SJSA1 (cell line): ENCODE data around the gene MISP. TPM values are rescaled to one million over a fixed set of nuclear protein-coding genes. Genes with fewer than 3 reads are reported as not detected.
A peak's percentile ranks its signal among the peaks of the same experiment; 100 is the strongest.

ENCODE experiments used
- DNase-seq, 2 experiments: peaks; one replicate each; pipeline ENCODE4 v3.0.0-alpha.2; 2015 to 2020; ENCODE audit warnings: low spot score in 2 of 2, low read depth in 1 of 2
- H3K27ac ChIP-seq: fragments of 250-450 bp; sonication (Bioruptor Pico); 2 replicates; pipeline ENCODE4 v1.5.1; 2020; ENCODE audit warnings: mild to moderate bottlenecking, moderate library complexity
- H3K27me3 ChIP-seq: fragments of 250-450 bp; sonication (Bioruptor Pico); replicated peaks from 2 replicates; pipeline ENCODE4 v1.5.1; 2020; ENCODE audit warnings: mild to moderate bottlenecking, moderate library complexity
- H3K36me3 ChIP-seq: fragments of 250-450 bp; sonication (Bioruptor Pico); 2 replicates; pipeline ENCODE4 v1.5.1; 2020; ENCODE audit warnings: mild to moderate bottlenecking
- H3K4me1 ChIP-seq: fragments of 250-450 bp; sonication (Bioruptor Pico); replicated peaks from 2 replicates; pipeline ENCODE4 v1.6.1; 2021; ENCODE audit warnings: mild to moderate bottlenecking
- H3K4me3 ChIP-seq: fragments of 250-450 bp; sonication (Bioruptor Pico); 2 replicates; pipeline ENCODE4 v1.5.1; 2020; ENCODE audit warnings: mild to moderate bottlenecking
- H3K9me3 ChIP-seq: fragments of 250-450 bp; sonication (Bioruptor Pico); replicated peaks from 2 replicates; pipeline ENCODE4 v1.5.1; 2020; ENCODE audit warnings: mild to moderate bottlenecking
- total RNA-seq: library from RNA; depleted of rRNA; stranded (reverse); fragments of >200 nt; shearing (Covaris generic); gene quantifications from 2 replicates; pipeline ENCODE4 v1.2.3, GENCODE V29; 2014

Gene MISP
- total RNA-seq, 1 experiment from 2014 or later = 0.11 TPM

DNA sequence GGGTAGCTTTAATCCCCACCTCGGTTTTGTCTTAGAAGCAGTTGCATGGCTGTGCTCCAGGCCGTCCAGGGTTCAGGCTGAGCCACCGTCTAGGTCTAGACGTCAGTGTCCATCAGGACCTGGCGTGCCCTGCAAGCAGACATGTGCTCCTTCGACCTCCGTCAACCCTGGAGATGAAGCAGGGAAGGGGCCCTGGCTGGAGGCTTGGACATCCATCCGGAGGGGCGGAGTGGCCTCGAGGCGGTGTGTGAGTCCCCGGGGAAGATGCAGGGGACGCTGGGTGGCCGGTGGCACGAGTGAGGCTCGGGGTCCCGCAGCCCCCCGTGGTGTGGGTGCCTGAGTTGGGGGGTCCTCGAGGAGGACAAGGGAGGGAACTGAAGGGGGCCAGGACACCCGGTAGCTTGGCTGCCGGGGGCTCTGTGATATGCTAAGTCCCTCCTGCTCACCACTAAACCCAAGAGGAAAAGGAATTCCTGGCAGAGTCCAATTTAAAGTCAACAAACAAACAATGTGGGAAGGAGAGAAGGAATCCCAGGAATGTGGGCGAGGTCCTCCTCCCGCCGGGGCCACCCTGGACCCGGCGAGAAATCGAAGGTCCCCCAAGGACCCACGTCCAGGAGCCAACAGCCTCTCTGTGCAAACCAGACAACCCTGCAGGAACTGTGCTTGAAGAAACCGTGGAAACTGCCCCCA, 31.4 kb downstream of the MISP start:
- peak; percentile 92 to 99 for DNase-seq
- Histone ChIP-seq H3K4me1 (peaks cover 70% of the 10 kb centered on the region), H3K36me3 (peaks cover 42% of the 10 kb centered on the region), H3K4me3 (peak overlapping the region; percentile 47), H3K27me3 (no peaks in the 10 kb centered on the region), H3K27ac (peak overlapping the region; percentile 95), H3K9me3 (no peaks in the 10 kb centered on the region)

DNA sequence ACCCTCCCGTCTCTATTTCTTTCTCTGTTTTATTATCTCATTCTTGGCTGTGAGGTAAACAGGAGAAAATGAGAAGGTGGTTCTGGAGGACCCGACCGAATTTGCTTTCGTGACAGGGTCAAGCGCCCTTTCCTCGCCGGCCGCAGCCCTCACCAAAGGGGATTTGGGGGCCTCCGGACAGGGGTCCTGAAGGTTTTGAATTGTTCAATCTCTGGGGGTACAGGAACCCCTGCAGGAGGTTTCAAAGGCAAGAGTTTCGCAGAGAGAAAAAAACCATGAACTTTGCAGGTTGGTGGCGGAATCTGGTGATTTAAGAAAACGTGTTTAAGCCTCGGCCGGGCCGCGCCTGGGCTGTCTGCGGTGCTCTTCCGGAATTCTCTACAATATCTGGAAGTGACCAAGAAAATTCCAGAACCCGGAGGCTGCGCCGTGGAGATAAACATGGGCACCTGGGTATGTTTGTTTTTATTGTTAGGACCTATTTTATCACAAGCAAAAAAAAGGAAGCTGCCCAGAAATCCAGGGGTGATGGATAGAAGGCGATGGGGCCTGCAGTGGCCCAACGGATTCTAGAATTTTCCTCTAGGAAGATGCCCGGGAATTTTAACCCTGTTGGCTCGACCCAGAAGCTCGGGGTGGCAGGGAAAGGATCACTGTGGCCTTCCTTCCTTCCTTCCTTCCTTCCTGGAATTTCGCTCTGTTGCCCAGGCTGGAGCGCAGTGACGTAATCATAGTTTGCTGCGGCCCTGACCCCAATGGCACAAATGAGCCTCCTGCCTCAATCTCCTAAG, 32.2 kb downstream of the MISP start:
- Histone ChIP-seq H3K27me3 (no peaks in the 10 kb centered on the region), H3K27ac (peak overlapping the region; percentile 95), H3K36me3 (peaks cover 49% of the 10 kb centered on the region), H3K9me3 (no peaks in the 10 kb centered on the region), H3K4me3 (peak overlapping the region; percentile 47), H3K4me1 (peaks cover 74% of the 10 kb centered on the region)
- DNase-seq = peak; percentile 73 to 84

DNA sequence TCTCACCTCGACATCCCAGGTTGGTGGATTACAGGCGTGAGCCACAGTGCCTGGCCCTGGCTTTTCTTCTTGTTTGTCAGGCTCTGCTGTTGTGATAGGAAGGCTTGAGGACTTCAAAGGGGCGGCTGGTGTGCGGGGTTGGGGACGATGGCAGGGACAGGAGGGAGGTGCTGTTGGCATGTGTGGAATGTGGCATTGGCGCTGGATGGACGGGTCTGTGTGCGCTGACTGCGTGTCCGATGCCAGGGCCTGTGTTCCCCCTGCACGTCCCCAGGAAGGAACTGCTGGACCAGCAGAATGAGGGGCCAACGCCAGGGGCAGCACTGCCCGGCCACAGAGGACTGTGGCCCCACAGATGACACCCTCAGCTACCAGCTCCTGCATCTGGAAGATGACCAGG, 33.6 kb downstream of the MISP start:
- Histone ChIP-seq H3K27me3 (no peaks in the 10 kb centered on the region), H3K4me1 (peaks cover 74% of the 10 kb centered on the region), H3K27ac (peak overlapping the region; percentile 95; the same call in 1 of the 2 replicates), H3K9me3 (no peaks in the 10 kb centered on the region), H3K36me3 (peaks cover 56% of the 10 kb centered on the region), H3K4me3 (peak overlapping the region; percentile 47)
- peak in 1 of 2 experiments; percentile 35 for DNase-seq

DNA sequence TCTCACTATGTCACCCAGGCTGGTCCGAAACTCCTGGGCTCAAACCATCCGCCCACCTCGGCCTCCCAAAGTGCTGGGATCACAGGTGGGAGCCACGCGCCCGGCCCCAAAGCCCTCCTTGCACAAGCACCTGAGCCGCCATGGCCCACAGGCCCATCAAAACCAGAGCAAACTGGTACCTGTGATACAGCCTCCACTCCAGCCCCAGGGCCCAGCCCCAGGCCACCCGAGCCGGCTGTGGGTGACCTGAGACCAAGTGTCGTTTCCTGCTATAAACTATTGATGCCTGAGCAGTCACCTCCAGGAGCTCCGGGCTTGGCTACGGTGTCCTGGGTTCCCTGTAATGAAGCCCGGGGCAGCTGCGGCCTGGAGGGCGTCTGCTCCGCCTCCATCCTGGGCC, 36.6 kb downstream of the MISP start:
- Histone ChIP-seq H3K27ac (no peak overlapping the region; the same call in 1 of the 2 replicates), H3K27me3 (no peaks in the 10 kb centered on the region), H3K4me3 (no peak overlapping the region), H3K36me3 (peaks cover 64% of the 10 kb centered on the region), H3K4me1 (peaks cover 76% of the 10 kb centered on the region), H3K9me3 (no peaks in the 10 kb centered on the region)
- no peak for DNase-seq

DNA sequence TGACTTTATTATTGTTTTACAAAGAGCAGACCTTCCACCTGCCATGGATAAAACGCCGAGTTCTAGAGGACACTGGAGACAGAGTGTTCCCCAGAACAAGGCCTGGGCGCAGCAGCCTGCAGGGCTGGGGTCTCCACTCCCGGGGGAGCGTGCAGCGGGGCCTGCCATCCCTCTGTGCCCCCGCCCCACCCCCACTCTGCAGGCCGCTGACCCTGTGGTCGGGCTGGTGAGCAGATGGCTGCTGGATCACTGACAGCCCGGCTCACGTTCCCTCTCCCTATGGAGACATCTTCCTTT, 37.7 kb downstream of the MISP start:
- Histone ChIP-seq H3K4me1 (peaks cover 71% of the 10 kb centered on the region), H3K9me3 (no peaks in the 10 kb centered on the region), H3K27ac (peak overlapping the region; percentile 41), H3K27me3 (no peaks in the 10 kb centered on the region), H3K36me3 (peaks cover 64% of the 10 kb centered on the region), H3K4me3 (no peak overlapping the region)
- DNase-seq = no peak

DNA sequence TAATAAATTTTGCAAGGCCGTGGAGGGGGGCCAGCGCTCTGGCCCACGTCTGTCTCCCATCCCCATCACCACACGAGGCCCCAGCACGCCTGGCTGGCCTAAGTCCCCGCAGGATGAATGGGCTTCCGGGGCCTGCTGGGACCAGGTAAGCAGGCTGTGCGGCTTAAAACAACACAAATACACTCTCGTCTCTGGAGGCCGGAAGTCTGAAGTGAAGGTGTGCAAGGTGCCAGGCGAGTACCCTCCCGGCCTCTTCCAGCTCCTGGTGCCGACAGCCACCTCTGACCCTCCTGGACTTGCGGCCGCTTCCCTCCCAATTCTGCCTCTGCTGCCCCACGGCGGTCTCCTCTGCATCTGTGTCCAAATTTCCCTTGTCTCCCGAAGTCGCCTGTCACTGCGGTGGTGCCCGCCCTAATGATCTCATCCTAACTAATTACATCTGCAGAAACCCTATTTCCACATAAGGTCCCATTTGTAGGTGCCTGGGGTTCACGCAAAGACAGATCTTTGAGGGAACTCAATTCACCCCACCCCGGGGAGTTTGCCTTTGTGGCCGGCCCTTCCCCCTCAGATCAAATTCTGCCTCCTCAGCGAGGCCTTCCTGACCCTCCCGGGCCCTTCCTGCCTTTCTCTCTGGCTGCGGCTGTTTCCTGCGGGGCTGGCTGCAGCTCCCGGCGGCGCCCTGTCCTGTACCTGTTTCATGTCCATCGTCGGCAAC, 38.2 kb downstream of the MISP start:
- H3K4me1 ChIP-seq = peaks cover 66% of the 10 kb centered on the region
- peaks cover 60% of the 10 kb centered on the region for H3K36me3 ChIP-seq
- H3K27ac ChIP-seq = peak overlapping the region; percentile 41
- DNase-seq = no peak
- H3K4me3 ChIP-seq = no peak overlapping the region; the same call in 1 of the 2 replicates
- H3K27me3 ChIP-seq = no peaks in the 10 kb centered on the region
- H3K9me3 ChIP-seq = no peaks in the 10 kb centered on the region

DNA sequence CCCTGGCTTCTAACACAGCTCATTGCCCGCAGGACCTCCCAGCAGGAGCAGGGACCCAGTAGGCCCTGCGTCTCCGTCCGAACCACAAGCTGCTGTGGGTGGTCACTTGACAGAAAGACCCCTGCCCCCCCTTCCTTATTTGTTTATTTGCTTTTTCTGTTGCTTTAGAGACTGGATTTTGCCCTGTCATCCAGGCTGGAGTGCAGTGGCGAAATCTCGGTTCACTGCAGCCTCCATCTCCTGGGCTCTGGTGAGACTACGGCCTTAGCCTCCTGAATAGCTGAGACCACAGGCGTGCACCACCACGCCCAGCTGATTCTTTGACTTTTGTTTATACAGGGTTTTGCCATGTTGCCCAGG, 38.8 kb downstream of the MISP start:
- Histone ChIP-seq H3K4me1 (peaks cover 61% of the 10 kb centered on the region), H3K9me3 (no peaks in the 10 kb centered on the region), H3K27ac (peak overlapping the region; percentile 41), H3K4me3 (no peak overlapping the region), H3K36me3 (peaks cover 54% of the 10 kb centered on the region), H3K27me3 (no peaks in the 10 kb centered on the region)
- DNase-seq = peak; percentile 98

DNA sequence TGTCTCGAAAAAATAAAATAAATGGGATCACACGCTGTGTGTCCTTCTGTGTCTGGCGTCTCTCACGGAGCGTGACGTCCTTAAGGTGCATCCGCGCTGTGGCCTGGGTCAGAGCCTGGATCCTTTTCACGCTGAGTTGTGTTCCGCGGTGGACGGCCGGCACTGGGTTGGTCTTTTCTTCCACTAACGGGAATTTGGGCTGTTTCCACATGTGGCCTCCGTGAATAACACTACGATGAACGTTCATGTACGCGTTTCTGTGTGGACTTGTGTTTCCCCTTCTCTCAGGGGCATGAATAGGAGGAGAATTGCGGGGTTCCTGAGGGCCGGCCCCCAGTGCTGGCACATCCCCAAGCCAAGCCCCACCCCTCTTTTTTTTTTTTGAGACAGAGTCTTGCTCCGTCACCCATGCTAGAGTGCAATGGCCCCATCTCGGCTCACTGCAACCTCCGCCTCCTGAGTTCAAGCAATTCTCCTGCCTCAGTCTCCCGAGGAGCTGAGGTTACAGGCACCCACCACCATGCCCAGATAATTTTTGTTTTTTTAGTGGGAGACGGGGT, 40.2 kb downstream of the MISP start:
- no peaks in the 10 kb centered on the region for H3K9me3 ChIP-seq
- H3K4me1 ChIP-seq = peaks cover 62% of the 10 kb centered on the region
- peaks cover 44% of the 10 kb centered on the region for H3K36me3 ChIP-seq
- DNase-seq = no peak
- no peak overlapping the region for H3K4me3 ChIP-seq
- no peaks in the 10 kb centered on the region for H3K27me3 ChIP-seq
- H3K27ac ChIP-seq = no peak overlapping the region

DNA sequence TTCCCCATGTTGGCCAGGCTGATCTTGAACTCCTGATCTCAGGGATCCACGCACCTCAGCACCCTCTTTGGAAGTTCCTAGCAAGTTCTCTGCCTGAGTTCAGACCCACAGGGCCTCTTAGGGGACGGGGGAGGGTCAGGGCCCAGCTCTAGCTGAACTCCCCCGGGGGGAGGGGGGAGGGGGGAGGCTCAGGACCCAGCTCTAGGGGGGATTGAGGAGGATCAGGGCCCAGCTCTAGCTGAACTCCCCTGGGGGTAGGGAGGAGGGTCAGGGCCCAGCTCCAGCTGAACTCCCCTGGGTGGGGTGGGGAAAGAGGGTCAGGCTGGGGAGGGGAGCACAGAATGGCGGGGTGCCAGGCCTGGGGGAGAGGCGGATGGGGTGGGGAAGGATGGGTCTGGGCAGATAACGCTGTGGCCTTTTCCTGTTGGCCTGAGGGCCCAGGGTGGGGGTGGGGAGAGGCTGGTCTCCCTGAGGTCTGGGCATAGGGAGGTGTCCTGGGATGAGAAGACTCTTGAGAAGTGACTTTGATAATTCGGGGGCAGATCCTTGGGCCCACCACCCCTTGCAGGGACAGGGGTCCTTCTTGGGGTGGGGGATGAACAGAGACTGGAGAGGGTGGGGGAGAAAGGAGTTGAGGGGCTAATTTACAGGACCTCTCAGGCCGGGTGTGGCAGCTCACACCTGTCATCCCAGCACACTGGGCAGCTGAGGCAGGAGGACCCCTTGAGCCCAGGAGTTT, 40.8 kb downstream of the MISP start:
- Histone ChIP-seq H3K27ac (peak overlapping the region; percentile 59), H3K36me3 (peaks cover 40% of the 10 kb centered on the region), H3K27me3 (no peaks in the 10 kb centered on the region), H3K9me3 (no peaks in the 10 kb centered on the region), H3K4me1 (peaks cover 62% of the 10 kb centered on the region), H3K4me3 (no peak overlapping the region)
- DNase-seq = no peak

DNA sequence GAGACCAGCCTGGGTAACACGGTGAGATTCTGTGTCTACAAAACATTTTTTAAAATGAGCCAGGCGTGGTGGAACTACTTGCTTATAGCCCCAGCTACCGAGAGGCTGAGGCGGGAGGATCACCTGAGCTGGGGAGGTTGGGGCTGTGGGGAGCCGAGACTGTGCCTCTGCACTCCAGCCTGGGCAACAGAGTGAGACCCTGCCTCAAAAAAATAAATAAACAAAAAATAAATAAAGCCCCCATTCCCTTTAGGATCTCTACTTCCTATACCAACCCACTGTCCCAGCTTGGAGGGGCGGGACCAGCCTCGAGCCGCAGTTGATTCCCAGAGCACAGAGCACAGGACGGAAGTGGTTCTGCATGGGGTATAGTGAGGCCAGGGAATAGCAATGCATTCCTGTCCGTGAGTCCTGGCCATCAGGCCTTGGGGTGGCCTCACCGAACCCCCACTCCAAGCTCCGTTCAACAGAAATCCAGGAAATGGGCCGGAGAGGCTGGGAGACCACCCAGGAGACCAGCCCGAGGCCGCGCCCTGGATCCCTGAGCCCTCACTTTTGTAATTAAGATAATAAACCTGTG, 41.5 kb downstream of the MISP start:
- H3K27me3 ChIP-seq = no peaks in the 10 kb centered on the region
- peak; percentile 69 to 84 for DNase-seq
- peaks cover 58% of the 10 kb centered on the region for H3K4me1 ChIP-seq
- no peaks in the 10 kb centered on the region for H3K9me3 ChIP-seq
- H3K27ac ChIP-seq = peak overlapping the region; percentile 59
- no peak overlapping the region for H3K4me3 ChIP-seq
- peaks cover 33% of the 10 kb centered on the region for H3K36me3 ChIP-seq

DNA sequence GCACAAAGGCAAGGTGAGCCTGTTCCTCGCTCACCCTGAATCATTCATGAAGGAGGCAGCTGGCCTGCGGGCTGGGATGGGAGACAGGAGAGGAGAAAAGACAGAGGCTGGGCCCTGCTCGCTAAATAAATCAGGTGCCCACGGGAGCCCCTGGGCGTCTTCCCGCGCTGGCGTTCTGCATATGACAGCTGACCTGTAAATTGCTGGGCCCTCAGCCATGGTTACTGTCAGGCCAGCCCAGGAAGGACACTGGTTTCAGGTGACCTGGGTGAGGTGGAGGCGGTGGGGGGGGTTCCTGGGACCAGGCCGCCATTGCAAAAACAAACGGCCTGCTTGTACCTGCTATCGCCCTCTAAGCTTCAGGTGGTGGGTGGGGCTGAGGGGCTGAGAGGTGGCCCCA, 42.9 kb downstream of the MISP start:
- Histone ChIP-seq H3K36me3 (peaks cover 30% of the 10 kb centered on the region), H3K4me3 (no peak overlapping the region), H3K4me1 (peaks cover 44% of the 10 kb centered on the region), H3K27me3 (no peaks in the 10 kb centered on the region), H3K27ac (no peak overlapping the region), H3K9me3 (no peaks in the 10 kb centered on the region)
- DNase-seq = no peak

DNA sequence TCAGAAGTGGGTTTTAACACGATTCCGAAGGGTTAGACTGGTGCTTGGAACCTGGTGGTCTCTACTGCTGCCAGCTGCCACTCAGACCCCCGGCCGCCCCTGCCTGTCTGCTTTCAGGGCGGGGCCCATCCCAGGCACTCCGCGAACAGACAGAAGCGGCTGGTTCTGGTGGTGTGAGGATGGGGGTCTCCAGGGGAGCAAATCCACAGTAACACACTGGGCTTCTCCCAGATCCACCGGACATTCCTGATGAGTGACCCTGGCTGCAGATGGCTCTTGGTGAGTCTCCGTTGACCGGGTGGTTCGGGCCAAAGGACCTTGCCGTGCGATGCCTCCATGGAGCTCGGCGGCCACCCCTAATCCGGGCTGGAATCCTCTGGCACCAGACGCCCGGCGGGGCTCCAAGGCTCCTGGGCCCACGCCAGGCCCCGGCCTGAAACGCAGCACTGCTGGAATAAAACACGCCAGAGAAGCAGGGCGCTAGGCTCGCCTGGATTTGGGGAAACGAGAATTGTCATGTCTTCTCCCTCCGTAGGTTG, 44.2 kb downstream of the MISP start:
- Histone ChIP-seq H3K27me3 (no peaks in the 10 kb centered on the region), H3K4me1 (peaks cover 40% of the 10 kb centered on the region), H3K36me3 (peaks cover 36% of the 10 kb centered on the region), H3K9me3 (no peaks in the 10 kb centered on the region), H3K4me3 (no peak overlapping the region), H3K27ac (no peak overlapping the region)
- no peak for DNase-seq
